ENCODE measurements around the gene DZIP1. TPM values are rescaled to one million over a fixed set of nuclear protein-coding genes. Genes with fewer than 3 reads are reported as not detected.

Gene DZIP1
- total RNA-seq, 1 donor from 2014 or later: 18.3 TPM

DNA sequence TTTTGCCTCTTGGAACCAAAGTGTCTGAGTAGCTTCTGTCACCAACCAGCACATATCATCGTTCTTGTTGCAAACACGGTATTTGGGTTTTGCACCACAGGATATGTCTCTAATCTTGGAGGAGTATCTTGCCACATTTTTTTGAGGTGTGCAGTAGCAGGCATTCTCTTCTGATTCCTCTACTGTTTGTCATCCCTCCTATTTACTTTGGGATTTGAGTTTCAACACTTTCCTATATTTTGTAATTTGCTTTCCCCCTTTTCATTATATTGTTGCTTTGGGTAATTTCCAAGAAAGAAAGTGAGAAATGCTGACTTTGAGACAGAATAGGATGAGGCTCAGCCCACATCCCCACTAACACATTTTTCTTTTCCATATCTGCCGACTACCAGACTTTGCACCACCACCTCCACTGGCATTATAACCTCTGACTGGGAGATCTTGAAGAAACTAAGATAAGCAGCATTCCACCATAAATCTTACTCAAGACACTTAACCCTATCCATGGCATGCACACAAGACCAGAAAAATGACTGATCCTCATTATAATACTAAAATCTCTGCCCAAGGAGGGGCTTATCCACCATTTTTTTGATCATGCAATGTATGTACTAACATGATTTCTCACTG, 12.0 kb upstream of the DZIP1 start:
- no peak for DNase-seq (ENCODE audit: low read depth)
- H3K4me3 ChIP-seq (ENCODE audit: low read depth, low read length): no peak overlapping the region
- no peak for TF ChIP-seq CTCF (conservative IDR thresholded peaks at IDR 0.05; ENCODE audit: low read depth, low read length)

DNA sequence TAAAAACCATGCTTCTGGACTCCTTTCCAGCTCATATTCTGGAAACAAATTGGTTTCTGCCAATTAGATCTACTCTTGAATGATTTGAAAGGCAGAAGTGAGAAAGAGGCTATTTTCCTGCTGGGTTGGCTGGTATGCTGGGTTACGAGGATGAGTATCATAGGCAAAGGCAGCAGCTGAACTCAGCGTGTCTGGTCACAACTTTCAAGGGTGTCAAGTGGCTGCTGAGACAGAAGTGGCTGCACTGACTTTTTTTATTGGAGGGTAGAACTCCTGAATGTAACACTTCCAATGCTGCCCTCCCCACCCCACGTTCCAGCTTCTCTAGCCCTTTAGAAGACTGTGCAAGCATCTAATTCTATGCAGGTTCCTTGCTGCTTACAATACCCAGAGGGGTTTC, 8.3 kb upstream of the DZIP1 start:
- no peak for DNase-seq (ENCODE audit: low read depth)
- H3K4me3 ChIP-seq (ENCODE audit: low read depth, low read length): no peak overlapping the region
- no peak for TF ChIP-seq CTCF (conservative IDR thresholded peaks at IDR 0.05; ENCODE audit: low read depth, low read length)

DNA sequence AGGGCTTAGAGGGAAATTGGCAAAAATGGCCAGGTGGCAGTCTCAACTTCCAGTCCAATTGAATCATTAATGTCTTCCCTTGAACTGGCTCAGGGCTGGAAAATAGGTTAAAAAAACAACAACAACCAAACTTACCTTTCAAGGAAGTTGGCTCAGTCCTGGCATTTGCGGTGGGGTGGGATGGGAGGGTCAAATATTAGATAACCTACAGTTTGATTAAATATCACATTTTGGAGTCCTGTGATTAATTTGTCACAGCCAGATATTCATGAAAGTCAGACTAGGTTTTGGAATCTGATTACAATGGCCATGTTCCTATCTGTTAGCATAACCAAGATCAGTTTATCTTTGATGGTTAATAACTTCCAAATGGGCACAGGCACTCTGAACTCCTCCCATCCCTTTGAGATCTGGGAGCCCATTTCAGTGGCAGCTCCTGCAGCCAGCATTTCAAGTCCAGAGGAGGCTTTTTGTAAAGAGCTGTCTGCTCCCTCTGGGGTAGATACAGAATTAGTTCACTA, 7.8 kb upstream of the DZIP1 start:
- no peak overlapping the region for H3K4me3 ChIP-seq (ENCODE audit: low read depth, low read length)
- no peak for TF ChIP-seq CTCF (conservative IDR thresholded peaks at IDR 0.05; ENCODE audit: low read depth, low read length)
- DNase-seq (ENCODE audit: low read depth): no peak

DNA sequence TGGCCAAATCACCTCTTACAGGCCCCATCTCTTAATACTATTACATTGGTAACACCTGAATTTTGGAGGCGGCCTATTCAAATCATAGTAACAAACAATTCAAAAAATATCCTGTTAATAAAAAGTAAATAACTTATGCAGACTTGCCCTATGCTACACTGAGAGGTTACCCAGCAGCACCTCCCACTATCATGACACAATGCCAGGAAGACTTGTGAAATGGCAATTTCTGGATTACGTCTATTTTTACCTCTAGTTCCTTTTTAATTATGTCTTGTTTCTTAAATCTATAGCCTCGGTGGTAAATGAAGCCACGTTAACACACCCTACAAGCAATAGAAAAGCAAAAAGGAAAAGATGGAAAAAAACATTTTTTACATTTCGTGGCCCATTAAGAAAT, 6.2 kb upstream of the DZIP1 start:
- H3K4me3 ChIP-seq (ENCODE audit: low read depth, low read length): no peak overlapping the region
- no peak for TF ChIP-seq CTCF (conservative IDR thresholded peaks at IDR 0.05; ENCODE audit: low read depth, low read length)
- no peak for DNase-seq (ENCODE audit: low read depth)

DNA sequence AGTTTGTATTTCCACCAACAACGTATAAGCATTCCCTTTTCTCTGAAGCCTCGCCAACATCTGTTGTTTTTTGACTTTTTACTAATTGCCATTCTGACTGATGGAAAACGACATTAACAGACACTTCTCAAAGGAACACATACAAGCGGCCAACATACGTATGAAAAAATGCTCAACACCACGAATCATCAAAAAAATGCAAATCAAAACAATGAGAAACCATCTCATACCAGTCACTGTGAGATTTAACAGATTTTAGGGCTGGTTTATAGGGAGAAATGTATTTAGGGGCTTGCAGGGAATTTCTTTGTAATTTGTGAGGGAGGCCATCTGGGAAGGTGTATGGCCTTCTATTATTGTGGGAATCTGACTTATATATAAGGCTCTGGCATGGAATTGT, 2.8 kb upstream of the DZIP1 start:
- DNase-seq (ENCODE audit: low read depth): no peak

DNA sequence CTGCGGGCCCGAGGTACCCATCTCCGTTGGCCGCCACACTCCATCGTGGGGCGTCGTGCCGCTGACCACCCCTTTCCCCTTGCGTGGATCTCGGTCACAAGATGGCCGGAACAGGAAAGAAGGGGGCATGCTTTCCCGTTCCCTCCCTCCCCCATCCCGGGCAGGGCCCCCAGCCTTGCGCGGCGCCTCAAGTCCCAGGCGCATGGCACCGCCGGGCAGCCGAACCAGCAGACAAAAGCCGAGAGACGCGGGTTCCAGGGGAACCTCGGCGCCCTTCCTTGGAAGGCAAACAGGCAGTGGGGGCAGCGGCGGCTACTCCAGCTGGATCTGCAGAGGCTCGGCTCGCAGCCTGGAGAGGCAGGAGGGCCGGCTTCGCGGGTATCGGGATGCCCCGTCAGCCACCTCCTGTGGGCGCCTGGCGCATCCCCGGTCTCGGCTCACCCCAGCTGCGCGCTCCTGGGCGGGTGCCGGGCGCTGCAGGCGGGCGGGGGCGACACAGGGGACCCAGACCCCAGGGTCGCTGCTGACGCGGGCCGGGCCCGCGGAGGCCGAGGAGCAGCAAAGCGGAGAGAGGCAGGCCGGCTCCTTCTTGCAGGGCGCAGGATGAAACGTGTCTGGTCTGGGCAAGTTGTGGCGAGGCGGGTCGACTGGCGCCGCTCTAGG, 439 bp downstream of the DZIP1 start:
- no peak for DNase-seq (ENCODE audit: low read depth)
- peak overlapping the region; percentile 78 for H3K4me3 ChIP-seq (ENCODE audit: low read depth, low read length)
- TF ChIP-seq CTCF (conservative IDR thresholded peaks at IDR 0.05; ENCODE audit: low read depth, low read length): no peak

More for the DNA sequence above, 2.8 kb upstream of the DZIP1 start:
- H3K4me3 ChIP-seq (ENCODE audit: low read depth, low read length): no peak overlapping the region
- TF ChIP-seq CTCF (conservative IDR thresholded peaks at IDR 0.05; ENCODE audit: low read depth, low read length): no peak

DNA sequence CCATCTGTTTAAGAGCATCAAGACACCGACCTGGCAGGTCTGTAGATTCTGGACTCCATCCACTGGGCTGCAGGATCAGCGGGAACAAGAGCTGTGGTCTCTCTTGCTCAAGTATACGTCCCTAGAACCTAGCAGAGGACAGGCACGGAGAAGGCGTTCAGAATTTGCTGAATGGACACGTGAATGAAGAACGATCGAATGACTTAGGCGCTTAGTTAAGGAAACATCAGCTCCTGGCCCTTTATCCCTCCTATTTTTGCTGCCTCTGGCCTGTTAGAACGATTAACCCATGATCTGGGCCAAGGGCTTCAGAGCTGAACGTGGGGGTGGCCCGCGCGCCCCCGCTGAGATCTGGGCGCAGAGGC, 953 bp downstream of the DZIP1 start:
- DNase-seq (ENCODE audit: low read depth): no peak
- peak overlapping the region; percentile 78 for H3K4me3 ChIP-seq (ENCODE audit: low read depth, low read length)
- no peak for TF ChIP-seq CTCF (conservative IDR thresholded peaks at IDR 0.05; ENCODE audit: low read depth, low read length)

Measured in epithelial cell of proximal tubule (primary cell).